GF-D8 (cell line): Measurements from ENCODE around the gene BUB1.
"Not testable (repeated sequence)": the region's sequence is repeated elsewhere in the genome, so short reads cannot be mapped to it uniquely, and the experiment has no call there.

ENCODE experiments used
- DNase-seq: peaks from one replicate; lab custom pipeline; 2025; lab: John Stamatoyannopoulos, UW

BUB1 gene

DNA sequence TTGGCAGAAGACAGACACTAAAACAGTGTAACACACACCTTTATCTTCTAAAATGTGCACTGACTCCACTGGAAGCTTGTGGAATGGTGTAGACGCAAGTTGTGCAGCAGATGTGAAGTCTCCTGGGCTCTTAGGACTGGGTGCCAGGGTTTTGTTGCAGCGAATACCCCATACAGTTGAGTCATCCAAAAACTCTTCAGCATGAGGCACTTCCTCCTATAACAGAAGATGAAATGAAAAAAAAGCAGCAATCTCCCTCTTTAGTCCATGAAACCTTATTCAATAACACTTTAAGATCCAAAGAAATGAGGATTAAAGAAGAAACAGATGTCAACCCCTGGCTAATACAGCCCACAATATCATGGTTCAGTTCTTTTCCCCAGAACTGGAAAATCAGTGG lies 22.2 kb downstream of the BUB1 start:
- no peak for DNase-seq

DNA sequence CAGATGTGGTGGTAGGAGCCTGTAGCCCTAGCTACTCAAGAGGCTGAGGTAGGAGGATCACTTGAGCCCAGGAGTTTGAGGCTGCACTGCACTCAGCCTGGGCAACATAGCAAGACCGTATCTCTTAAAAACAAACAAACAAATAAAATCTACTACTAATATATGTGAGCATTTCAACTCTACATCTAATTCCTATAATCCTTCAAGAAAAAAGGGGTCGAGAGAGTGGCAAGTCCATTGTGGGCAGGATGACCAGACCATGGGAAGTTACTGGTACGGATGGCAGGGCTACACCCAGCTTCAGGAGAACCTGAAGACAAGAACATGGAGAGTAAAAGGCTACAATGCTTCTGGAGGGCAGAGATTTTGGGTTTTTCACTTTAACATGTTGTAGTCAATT lies 24.0 kb downstream of the BUB1 start:
- DNase-seq, result no peak

DNA sequence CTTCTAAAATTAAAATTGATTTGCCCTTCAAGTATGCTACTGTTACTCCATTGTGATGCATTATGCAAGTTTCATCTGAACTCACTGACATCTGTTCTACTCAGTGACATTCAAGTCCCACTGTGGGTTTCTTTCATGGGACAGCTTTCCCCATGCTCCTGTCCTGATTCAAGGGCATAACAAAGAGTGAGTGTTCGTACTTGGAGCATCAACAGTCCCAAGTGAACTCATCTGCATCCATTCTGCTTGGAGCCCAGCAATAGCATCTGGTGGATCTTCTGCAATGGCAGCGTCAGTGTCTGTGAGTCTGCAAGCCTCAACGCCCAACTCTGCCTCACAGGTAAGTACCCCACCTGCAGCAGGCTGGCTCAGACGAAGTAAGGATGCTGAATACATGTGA lies 27.5 kb downstream of the BUB1 start:
- DNase-seq, result no peak

DNA sequence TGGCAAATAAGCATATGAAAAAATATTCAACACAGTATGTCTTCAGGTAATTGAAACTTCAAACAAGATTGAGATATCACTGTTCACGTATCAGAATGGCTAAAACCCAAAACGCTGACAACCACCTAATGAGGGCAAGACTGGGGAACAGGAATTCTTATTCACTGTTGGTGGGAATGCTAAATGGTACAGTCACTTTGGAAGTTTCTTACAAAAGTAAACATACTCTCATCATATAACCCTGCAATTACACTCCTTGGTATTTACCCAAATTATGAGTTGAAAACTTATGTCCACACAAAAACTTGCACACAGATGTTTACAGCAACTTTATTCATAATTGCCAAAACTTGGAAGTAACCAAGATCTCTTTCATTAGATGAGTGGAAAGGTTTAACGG lies 30.1 kb downstream of the BUB1 start:
- no peak for DNase-seq

DNA sequence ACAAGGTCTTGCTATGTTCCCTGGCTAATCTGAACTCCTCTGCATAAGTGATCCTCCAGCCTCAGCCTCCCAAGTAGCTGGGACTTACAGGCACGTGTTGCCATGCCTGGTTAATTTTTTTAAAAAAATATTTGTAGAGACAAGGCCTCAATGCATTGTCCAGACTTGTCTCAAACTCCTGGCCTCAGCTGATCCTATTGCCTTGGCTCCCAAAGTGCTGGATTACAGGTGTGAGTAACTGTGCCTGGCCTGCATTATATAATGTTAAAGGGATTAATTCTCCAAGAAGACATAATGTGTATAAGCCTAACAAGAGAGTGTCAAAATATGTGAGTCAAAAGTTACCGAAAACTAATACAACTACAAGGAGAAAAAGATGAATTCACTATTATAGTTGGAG lies 32.2 kb downstream of the BUB1 start:
- DNase-seq, result no peak

DNA sequence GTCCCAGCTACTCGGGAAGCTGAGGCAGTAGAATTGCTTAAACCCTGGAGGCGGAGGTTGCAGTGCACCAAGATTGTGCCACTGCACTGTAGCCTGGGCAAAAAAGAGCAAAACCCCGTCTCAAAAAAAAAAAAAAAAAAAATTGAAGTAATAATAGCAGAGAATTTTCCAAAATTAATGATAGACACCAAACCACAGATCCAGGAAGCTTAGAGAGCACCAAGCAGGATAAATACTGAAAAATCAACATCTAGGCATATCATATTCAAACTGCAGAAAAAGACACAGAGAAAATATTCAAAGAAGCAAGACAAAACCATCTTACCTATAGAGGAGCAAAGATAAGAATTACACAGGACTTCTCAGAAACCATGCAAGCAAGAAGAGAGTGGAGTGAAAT lies 33.5 kb downstream of the BUB1 start:
- DNase-seq, result no peak

DNA sequence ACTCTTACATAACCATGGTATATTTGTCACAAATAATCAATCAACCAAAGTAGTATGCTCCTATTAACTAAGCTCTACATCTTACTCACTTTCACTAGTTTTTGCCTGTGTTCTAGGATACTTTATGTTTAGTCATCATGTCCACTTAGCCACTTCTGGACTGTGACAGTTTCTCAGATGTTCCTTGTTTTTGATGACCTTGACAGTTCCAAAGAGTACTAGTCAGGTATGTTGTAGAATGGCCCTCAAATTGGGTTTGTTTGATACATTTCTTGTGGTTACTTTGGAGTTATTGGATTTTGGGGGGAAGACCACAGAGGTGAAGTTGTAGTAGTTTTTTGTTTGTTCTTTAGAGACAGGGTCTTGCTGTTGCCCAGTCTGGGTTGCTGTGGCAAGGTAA lies 35.5 kb downstream of the BUB1 start:
- DNase-seq, result no peak

DNA sequence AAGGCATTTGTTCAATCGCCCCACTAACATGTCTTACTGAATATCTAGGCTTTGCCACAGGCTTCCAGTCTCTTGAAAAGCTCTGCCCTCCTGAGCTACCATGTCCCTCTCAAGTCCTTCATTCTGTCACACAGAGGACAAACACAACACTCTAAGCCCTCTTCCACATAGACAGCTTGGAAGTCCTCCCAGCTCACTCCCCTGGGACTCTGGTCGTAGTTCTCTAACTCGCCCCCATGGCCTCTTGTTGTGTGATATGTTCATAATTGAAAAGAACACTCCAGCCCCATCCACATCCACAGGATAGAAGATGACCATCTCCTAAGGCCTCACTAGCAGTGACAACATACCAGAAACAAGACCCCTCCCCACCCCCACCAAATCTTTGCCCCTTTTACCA lies 37.9 kb downstream of the BUB1 start:
- no peak for DNase-seq

DNA sequence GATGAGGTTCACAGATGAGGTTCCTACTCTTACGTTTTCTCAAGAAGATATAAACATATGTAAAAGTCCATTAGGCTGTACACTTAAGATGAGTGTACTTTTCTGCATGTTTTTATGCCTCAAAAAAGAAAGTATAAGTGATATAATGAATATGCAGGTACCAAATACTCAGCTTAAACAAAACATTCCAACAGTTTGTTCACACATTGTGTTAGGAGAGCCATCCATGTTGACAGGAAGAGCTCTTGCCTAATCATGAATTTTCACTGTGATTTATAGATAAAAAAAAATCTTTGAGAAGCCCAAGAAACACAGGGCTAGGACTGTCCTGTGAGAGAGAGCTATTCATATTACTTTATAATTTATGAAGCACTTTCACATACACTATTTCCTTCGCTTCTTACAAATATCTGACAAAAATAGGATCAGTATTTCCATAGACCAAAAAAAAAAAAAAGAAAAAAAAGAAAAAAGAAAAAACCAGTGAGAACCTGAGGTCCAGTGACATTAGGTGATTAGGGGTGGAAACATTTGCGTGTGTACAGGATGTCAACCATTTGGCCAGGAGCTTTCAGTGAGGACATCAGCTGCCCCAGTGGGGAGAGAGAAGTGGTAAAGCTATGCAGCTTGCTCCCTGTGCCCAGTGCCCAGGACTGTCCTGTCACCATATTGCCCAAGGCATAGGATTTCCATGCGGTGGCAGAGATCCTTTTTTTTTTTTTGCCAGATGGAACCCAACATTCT lies 38.7 kb downstream of the BUB1 start:
- no peak for DNase-seq

DNA sequence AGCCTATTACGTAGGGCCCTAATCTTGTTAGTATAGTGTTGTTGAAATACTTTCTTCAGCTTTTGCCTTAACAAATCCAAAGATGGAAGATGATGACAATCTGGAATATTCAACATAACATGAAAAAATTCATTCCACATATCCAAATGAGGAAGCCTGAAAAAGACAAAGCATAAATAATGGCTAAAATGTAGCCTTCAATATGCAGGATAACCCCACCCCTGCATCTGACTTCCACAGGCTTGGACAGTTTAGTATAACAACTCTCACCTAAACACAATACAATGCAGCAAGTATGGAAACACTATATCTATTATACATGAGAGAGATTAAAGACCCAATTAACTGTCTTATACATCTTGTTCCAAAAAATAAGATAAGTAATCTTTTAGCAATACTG lies 39.9 kb downstream of the BUB1 start:
- DNase-seq, result no peak

DNA sequence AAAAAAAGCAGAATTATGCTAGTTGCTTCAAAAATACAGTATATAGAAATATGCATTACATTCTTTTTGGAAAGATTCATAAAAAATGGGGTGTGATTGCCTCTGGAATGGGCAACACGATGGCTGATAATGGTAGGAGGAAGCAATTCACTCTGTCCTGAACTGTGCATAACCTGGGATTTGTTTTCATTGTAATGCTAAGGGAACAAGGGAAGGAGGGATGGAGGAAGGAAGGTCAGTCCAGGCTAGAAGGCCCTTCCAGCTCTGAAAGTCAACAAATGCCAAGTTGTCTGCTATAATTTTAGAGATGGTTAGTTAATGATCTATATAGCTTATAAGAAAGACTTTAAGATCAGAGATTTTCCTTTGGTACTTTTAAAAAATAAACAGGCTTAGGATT lies 40.8 kb downstream of the BUB1 start:
- no peak for DNase-seq

DNA sequence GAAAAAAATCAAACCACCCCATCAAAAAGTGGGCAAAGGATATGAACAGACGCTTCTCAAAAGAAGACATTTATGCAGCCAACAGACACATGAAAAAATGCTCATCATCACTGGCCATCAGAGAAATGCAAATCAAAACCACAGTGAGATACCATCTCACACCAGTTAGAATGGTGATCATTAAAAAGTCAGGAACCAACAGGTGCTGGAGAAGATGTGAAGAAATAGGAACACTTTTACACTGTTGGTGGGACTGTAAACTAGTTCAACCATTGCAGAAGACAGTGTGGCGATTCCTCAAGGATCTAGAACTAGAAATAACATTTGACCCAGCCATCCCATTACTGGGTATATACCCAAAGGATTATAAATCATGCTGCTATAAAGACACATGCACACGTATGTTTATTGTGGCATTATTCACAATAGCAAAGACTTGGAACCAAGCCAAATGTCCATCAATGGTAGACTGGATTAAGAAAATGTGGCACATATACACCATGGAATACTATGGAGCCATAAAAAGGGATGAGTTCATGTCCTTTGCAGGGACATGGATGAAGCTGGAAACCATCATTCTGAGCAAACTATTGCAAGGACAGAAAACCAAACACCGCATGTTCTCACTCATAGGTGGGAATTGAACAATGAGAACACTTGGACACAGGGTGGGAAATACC lies 41.8 kb downstream of the BUB1 start:
- not testable (repeated sequence) for DNase-seq

DNA sequence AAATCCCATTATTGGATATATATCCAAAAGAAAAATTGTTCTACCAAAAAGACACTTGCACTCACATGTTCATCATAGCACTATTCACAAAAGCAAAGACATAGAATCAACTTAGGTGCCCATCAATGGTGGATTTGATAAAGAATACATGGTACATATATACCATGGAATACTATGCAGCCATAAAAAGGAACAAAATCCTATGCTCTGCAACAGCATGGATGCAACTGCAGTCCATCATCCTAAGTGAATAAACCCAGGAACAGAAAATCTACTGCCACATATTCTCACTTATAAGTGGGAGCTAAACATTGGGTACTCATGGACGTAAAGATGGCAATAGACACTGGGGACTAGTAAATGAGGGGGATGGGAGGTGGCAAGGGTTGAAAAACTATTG lies 50.5 kb downstream of the BUB1 start:
- DNase-seq, result not testable (repeated sequence)

DNA sequence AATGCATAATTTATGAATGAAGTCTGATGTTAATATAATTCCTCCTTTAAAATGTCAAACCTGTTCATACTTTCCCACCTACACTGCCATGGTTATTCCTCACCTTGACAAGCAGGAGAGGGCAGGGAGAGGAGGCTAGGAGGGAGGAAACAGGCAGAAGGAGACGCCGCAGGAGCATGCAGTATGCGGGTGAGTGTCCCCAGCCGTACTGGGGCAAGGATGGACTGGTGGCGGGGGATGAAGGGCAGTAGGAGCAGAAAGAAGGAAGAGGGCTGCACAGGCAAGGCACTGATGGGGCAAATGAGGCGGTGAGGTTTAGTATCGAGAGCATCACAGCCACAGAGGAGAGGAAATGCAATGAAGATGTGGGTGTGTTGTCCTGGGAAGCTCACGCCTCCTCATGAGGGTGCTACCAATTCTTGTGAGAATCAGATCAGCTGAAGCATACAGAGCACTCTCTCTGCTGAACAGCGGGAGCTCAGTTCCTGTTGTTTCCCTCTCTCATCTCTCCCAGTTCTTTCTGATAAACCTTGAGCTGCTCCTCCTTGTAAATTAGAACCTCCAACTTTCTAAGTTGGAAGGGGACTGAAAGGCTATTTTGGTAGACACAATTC lies 58.4 kb downstream of the BUB1 start:
- DNase-seq, result not testable (repeated sequence)

DNA sequence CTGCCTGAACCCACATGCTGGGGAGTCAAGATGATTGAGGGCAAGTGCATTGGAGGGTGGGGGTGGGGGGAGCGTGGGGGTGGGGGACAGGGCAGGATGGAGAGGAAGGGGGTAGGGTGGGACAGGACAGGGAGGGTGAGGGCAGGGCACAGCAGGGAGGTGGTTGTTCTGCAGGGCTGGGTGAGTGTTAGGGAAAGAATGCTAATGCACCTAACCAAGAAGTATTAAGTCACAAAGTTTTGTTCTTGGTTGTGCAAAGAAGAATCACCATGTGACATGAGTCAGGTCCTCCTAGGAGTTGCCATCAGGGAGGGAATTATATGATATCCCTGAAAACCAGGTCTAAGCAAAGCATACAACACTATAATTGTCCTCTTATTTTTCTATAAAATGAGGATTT lies 63.9 kb downstream of the BUB1 start:
- DNase-seq, result not testable (repeated sequence)

DNA sequence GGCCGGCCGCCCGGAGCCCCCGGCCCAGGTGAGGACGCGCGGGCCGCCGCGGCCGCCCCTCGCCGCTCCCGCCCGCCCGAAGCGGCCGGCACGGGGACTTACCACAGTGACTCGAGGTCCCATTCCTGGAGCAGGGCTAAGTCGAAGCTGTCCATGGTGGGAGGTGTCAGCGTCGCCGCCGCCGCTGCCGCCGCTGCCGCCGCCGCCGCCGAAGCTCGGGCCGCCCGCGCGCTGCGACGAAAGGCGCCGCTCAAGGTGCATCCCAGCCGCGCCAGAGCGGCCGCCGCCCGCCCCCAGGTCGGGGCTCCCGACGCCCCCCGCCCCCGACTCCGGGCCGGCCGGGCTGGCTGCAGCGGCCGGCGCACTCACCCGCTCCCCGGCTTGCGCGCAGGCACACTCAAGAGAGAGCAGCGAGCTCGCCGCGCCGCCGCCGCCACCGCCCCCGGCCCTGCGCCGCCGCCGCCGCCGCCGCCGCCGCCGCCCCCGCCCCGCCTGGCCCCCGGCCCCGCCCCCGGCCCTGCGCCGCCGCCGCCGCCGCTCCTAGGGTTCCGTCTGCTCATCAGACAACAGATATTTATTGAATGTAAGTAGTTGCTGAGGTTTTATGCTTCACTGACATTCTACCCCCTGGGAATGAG lies 67.1 kb downstream of the BUB1 start:
- not testable (repeated sequence) for DNase-seq

DNA sequence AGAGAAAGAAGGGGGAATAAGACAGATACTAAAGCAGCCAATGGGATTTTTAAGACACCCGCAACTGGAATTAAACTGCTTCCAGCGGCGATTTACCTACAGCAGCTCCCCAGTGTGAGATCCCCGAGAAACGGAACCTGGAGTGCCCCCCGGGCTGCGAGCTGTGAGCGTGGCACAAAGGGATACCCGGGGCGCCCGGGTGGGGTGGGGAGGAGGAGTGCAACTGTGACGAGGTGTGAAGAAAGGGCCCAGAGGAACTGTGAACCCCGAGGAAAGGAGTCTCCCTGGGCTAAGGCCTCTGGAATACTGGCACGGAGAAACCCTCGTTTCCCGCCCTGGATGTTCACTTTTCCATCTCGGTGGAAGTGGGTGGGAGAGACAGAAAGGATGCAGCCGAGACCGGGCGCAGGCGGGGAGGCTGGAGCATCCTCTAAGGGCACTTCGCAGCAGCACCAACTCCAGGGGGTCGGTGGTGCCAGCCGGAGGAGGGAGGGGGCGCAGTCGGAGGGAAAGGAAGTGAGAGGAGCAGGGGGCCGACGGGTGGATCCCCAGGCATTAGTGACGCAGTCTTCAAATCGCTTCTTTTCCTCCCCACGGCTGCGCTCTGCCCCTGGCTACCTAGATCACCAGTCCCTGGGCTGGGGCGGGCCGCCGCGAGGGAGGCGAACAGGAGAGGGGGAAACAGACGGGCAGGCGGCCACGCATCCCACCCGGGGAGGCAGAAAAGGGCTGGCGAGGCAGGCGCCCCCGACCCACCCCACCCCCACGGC lies 67.8 kb downstream of the BUB1 start:
- DNase-seq, result not testable (repeated sequence)

DNA sequence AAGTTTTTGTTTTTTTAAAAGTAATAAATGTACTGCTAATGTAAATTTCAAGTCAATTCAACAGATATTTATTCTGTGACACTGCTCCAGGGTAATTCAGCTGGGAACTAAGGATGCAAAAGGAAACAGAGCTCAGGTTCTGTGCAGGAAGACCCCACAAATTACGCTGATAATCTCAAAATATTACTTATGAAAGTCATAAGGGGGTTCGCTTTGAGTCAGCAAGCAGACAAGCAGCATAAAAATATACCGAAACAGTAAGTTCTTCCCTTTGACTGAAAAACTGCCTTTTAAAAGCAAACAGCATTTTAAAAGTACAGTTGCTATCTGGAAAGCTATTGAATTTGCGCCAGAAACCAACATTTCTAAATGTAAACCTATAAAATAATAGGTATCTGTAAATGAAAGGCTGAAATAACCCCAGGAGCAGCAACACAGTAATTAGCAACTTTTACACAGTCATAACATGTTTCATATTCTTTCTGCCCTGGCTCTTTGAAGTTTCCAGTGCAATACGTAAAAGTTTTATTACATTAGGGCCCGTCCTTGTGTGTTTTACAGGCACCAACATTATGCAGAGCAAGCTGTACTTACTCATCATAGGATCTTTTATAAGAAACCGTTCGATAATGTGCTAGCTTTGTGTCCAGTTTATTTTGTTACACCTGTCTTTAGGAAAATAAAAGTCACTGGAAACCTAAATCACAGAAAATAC lies 68.9 kb downstream of the BUB1 start:
- DNase-seq, result not testable (repeated sequence)

DNA sequence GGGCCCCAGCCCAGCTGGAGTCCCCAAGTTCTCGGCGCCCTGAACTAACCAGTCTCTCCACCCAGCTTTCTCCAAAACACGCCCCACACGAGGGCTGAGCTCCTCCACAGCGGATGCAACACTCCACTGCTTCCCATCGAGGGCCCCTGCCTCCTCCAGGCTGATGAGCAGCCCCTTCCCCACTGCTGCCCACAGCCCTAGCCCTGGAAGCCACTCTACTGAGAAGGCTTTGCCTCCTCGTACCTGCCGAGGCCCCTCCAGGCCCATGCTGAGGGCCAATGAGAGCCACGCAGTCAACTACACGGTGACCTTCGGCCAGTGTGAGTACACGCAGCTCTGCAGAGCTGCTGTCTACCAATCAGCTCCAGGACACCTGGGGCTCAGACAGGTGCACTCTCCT lies 72.8 kb downstream of the BUB1 start:
- DNase-seq, result not testable (repeated sequence)

DNA sequence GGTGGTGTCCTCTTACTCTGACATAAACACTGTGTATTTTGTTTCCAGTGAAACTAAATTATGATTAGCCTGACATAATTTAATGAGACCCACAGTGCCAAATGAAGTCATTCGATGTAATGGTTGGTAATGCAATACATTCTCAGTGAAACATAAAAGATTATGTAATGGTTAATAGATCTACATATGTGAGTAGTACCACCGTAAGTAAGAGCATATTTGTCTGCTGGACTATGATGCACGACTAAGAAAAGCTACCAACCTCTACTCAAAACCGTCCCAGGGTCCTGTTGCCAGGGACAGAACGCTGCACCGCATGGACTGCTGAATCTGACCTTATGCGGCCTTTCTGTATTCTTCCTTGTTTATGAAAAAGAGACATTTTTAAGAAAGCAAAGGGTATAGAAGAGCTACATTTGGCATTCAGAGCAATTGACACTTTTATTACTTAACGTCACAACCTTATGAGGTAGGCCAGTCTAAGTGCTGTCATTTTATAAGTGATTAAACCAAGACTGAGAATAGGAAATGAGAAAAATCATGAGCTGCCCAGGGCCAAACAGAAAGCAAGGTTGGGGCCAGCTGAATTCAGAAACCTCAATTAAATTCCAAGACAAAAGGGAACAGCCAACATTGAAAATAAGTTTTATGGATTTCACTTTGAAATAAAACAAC lies 73.8 kb downstream of the BUB1 start:
- not testable (repeated sequence) for DNase-seq

DNA sequence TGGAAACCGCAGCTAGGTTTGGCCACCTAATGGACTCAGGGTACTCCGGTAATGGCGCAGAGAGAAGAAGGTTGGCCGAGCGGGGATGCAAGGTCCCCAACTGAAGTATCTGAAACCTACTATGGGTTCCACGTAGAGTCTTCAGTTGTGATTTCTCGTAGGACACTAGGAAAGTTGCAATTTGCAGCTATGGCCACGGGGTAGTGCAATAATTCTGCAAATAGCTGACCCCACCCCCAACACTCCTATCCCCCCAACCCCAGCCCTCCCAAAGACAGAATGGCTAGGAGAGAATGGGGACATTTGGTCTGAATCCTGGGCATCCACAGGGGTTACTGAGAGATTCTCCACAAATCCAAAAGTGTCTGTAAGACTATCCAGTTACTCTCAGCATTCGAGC lies 75.7 kb downstream of the BUB1 start:
- not testable (repeated sequence) for DNase-seq
